ENCODE measurements around the gene CRMP1. TPM values are rescaled to one million over a fixed set of nuclear protein-coding genes. Genes with fewer than 3 reads are reported as not detected.

CRMP1 gene
- total and polyA plus RNA-seq, 8 donors: 5.2 to 76.2 (median 64.0) TPM

DNA sequence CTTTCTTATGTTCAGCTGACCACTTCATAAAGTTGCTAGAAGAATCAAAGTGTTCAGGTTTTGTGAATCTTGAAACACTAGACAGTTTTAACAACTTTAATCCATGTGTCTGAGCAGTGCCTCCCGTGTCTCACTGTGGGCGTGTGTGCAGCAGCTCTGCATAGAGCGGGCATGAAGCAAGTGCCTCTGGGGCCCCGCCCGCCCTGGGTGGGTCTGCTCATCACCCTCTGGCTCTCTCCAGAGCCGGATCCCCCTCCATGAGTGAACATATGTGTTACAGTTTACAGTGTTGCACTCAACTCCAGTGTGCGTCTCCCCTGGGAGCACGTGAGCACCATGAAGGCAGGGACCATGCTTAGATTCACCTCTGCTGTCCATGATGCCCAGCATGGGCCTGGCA is 37.6 kb upstream of the CRMP1 start:
- DNase-seq: no peak
- no peak overlapping the region for H3K27ac ChIP-seq
- intact Hi-C loops (cut with DNase I): no loop called here

GRCh38 chr4:5928844-5929420 is 36.0 kb upstream of the CRMP1 start:
- no peak for ATAC-seq
- DNase-seq: no peak
- TF ChIP-seq, protein P1, sequence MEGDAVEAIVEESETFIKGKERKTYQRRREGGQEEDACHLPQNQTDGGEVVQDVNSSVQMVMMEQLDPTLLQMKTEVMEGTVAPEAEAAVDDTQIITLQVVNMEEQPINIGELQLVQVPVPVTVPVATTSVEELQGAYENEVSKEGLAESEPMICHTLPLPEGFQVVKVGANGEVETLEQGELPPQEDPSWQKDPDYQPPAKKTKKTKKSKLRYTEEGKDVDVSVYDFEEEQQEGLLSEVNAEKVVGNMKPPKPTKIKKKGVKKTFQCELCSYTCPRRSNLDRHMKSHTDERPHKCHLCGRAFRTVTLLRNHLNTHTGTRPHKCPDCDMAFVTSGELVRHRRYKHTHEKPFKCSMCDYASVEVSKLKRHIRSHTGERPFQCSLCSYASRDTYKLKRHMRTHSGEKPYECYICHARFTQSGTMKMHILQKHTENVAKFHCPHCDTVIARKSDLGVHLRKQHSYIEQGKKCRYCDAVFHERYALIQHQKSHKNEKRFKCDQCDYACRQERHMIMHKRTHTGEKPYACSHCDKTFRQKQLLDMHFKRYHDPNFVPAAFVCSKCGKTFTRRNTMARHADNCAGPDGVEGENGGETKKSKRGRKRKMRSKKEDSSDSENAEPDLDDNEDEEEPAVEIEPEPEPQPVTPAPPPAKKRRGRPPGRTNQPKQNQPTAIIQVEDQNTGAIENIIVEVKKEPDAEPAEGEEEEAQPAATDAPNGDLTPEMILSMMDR (IDR thresholded peaks at IDR 0.05): no peak
- Histone ChIP-seq H3K27me3 (peaks cover 0 to 34% of the 10 kb centered on the region in 2 donors), H3K4me3 (no peak overlapping the region), H3K4me1 (no peaks in the 10 kb centered on the region), H3K36me3 (no peaks in the 10 kb centered on the region), H3K9me3 (no peaks in the 10 kb centered on the region), H3K27ac (no peak overlapping the region)
- intact Hi-C loops (cut with DNase I): no loop called here

More for the DNA sequence above, 37.6 kb upstream of the CRMP1 start:
- no peaks in the 10 kb centered on the region for H3K4me1 ChIP-seq
- no peaks in the 10 kb centered on the region for H3K36me3 ChIP-seq
- H3K9me3 ChIP-seq: no peaks in the 10 kb centered on the region
- TF ChIP-seq, protein P1 (IDR thresholded peaks at IDR 0.05): no peak
- ATAC-seq: no peak
- H3K27me3 ChIP-seq: peaks cover 0 to 34% of the 10 kb centered on the region in 2 donors
- H3K4me3 ChIP-seq: no peak overlapping the region

DNA sequence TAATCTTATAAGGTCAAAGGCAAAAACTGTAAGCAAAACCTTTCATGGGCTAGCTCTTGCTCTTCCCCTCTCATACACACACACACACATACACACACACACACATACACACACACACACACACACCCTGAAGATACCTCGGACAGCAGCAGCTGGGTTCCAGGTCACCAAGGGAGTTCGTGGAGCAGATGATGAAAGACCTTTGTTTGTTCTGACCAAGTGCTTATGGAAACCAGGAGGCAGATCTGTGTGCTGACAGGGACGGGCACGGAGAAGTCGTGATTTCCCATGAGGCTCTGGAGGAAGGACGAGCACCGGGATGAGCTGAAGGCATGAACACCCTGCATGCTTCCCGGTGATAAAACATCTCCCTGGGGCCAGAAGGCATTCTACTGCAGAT is 35.4 kb upstream of the CRMP1 start:
- Histone ChIP-seq H3K9me3 (no peaks in the 10 kb centered on the region), H3K4me3 (no peak overlapping the region), H3K36me3 (no peaks in the 10 kb centered on the region), H3K27ac (no peak overlapping the region), H3K4me1 (no peaks in the 10 kb centered on the region), H3K27me3 (peaks cover 0 to 31% of the 10 kb centered on the region in 2 donors)
- intact Hi-C loops (cut with DNase I): no loop called here
- DNase-seq (no peak), ATAC-seq (no peak)
- TF ChIP-seq, protein P1 (IDR thresholded peaks at IDR 0.05): no peak

- peaks cover 0 to 31% of the 10 kb centered on the region in 2 donors for H3K27me3 ChIP-seq
- H3K9me3 ChIP-seq: no peaks in the 10 kb centered on the region
- H3K4me1 ChIP-seq: no peaks in the 10 kb centered on the region
- no peak for DNase-seq
- H3K36me3 ChIP-seq: no peaks in the 10 kb centered on the region
- TF ChIP-seq, protein P1 (IDR thresholded peaks at IDR 0.05): no peak
- H3K4me3 ChIP-seq: no peak overlapping the region
- H3K27ac ChIP-seq: no peak overlapping the region
- intact Hi-C loops (cut with DNase I): no loop called here
- no peak for ATAC-seq
Measured at GRCh38 chr4:5927747-5928146, 34.9 kb upstream of the CRMP1 start.

- intact Hi-C loops (cut with DNase I): no loop called here
- ATAC-seq (no peak), DNase-seq (no peak)
- H3K27me3 ChIP-seq: peaks cover 0 to 32% of the 10 kb centered on the region in 2 donors
- no peaks in the 10 kb centered on the region for H3K4me1 ChIP-seq
- TF ChIP-seq, protein P1 (IDR thresholded peaks at IDR 0.05): no peak
- H3K4me3 ChIP-seq: no peak overlapping the region
- H3K27ac ChIP-seq: no peak overlapping the region
- H3K9me3 ChIP-seq: no peaks in the 10 kb centered on the region
- H3K36me3 ChIP-seq: no peaks in the 10 kb centered on the region
Measured at GRCh38 chr4:5927116-5927515, 34.2 kb upstream of the CRMP1 start.

Measured in left lung (tissue), 10 donors.